H1 (cell line): ENCODE results near the gene TPD52L1. TPM values are rescaled to one million over a fixed set of nuclear protein-coding genes. Genes with fewer than 3 reads are reported as not detected.

Source experiments
- CHD1 ChIP-seq: IDR thresholded peaks from 2 replicates; pipeline ENCODE4 v1.6.1; 2012; ENCODE audit warnings: low read depth, low read length, improper control_type of control experiment
- JUN ChIP-seq: IDR thresholded peaks from 2 replicates; pipeline ENCODE4 v1.6.1; 2011; ENCODE audit warnings: low read depth, mild to moderate bottlenecking, improper control_type of control experiment, low read length
- NRF1 ChIP-seq: IDR thresholded peaks from 2 replicates; pipeline ENCODE4 v1.6.1; 2011; ENCODE audit warnings: mild to moderate bottlenecking, low read depth, low read length, improper control_type of control experiment
- POLR2A ChIP-seq, 2 experiments: IDR thresholded peaks; 1 replicate in 1 of 2; 2 replicates in 1 of 2; pipeline ENCODE4 v1.6.1; 2011; ENCODE audit warnings: low read depth in 2 of 2, low read length in 2 of 2, mild to moderate bottlenecking in 2 of 2; ENCODE audit errors: control extremely low read depth in 1 of 2
- polyA plus RNA-seq, 7 experiments: library from polyadenylated mRNA; depleted of rRNA in 3 of 7; stranded (reverse) in 5 of 7; unstranded in 2 of 7; fragments of >200 nt in 5 of 7; fragments of 200-250 nt in 2 of 7; gene quantifications; 1 replicate in 5 of 7; 2 replicates in 1 of 7; 4 replicates in 1 of 7; pipeline versions ENCODE4 v1.2.1 to v1.2.3, GENCODE V29; 2011 to 2013; ENCODE audit warnings: missing spikeins in 2 of 7, mixed read lengths in 2 of 7
- total RNA-seq: library from RNA; stranded (reverse); fragmentation: NEBNext Ultra II Directional; extraction: Animal tissue kit (Norgen Biotek cat#: 25700); gene quantifications from 2 replicates; pipeline ENCODE4 v1.2.1, GENCODE V29; 2021
- TF ChIP-seq, protein P1 (sequence below): fragments of 300-600 bp; sonication (generic); IDR thresholded peaks from 2 replicates; pipeline ENCODE4 v1.7.1; 2012; ENCODE audit warnings: low read length, moderate library complexity, mild to moderate bottlenecking, inconsistent platforms; ENCODE audit not compliant: insufficient replicate concordance

The TPD52L1 gene
- total and polyA plus RNA-seq, 2 of the 8 experiments (the other 6 are each of a cell fraction or from before 2014, with no cell fraction given): 7.4 to 14.2 TPM

DNA sequence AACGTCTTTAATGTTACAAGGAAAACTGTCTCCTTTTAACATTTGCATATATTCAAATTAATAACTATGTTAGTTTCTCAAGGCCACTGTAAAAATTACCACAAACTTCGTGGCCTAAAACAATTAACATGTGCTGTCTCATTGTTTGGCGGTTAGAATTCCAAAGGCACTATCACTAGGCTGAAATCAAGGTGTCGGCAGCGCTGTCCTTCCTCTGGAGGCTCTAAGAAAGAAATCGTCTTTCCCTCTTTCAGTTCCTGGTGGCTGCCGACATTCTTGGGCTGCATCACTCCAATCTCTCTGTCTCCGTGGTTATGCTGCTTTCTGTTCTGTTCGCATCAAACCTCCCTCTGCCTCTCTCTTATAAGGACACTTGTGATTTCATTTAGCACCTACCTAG lies 4.2 kb downstream of the TPD52L1 start (continued):
- TF ChIP-seq JUN (no peak), POLR2A (IDR thresholded peaks at IDR 0.05; ENCODE audit: control extremely low read depth in 1 of 2, low read depth in 2 of 2, low read length in 2 of 2) (no peak), CHD1 (no peak), NRF1 (no peak)
- TF ChIP-seq, protein P1, sequence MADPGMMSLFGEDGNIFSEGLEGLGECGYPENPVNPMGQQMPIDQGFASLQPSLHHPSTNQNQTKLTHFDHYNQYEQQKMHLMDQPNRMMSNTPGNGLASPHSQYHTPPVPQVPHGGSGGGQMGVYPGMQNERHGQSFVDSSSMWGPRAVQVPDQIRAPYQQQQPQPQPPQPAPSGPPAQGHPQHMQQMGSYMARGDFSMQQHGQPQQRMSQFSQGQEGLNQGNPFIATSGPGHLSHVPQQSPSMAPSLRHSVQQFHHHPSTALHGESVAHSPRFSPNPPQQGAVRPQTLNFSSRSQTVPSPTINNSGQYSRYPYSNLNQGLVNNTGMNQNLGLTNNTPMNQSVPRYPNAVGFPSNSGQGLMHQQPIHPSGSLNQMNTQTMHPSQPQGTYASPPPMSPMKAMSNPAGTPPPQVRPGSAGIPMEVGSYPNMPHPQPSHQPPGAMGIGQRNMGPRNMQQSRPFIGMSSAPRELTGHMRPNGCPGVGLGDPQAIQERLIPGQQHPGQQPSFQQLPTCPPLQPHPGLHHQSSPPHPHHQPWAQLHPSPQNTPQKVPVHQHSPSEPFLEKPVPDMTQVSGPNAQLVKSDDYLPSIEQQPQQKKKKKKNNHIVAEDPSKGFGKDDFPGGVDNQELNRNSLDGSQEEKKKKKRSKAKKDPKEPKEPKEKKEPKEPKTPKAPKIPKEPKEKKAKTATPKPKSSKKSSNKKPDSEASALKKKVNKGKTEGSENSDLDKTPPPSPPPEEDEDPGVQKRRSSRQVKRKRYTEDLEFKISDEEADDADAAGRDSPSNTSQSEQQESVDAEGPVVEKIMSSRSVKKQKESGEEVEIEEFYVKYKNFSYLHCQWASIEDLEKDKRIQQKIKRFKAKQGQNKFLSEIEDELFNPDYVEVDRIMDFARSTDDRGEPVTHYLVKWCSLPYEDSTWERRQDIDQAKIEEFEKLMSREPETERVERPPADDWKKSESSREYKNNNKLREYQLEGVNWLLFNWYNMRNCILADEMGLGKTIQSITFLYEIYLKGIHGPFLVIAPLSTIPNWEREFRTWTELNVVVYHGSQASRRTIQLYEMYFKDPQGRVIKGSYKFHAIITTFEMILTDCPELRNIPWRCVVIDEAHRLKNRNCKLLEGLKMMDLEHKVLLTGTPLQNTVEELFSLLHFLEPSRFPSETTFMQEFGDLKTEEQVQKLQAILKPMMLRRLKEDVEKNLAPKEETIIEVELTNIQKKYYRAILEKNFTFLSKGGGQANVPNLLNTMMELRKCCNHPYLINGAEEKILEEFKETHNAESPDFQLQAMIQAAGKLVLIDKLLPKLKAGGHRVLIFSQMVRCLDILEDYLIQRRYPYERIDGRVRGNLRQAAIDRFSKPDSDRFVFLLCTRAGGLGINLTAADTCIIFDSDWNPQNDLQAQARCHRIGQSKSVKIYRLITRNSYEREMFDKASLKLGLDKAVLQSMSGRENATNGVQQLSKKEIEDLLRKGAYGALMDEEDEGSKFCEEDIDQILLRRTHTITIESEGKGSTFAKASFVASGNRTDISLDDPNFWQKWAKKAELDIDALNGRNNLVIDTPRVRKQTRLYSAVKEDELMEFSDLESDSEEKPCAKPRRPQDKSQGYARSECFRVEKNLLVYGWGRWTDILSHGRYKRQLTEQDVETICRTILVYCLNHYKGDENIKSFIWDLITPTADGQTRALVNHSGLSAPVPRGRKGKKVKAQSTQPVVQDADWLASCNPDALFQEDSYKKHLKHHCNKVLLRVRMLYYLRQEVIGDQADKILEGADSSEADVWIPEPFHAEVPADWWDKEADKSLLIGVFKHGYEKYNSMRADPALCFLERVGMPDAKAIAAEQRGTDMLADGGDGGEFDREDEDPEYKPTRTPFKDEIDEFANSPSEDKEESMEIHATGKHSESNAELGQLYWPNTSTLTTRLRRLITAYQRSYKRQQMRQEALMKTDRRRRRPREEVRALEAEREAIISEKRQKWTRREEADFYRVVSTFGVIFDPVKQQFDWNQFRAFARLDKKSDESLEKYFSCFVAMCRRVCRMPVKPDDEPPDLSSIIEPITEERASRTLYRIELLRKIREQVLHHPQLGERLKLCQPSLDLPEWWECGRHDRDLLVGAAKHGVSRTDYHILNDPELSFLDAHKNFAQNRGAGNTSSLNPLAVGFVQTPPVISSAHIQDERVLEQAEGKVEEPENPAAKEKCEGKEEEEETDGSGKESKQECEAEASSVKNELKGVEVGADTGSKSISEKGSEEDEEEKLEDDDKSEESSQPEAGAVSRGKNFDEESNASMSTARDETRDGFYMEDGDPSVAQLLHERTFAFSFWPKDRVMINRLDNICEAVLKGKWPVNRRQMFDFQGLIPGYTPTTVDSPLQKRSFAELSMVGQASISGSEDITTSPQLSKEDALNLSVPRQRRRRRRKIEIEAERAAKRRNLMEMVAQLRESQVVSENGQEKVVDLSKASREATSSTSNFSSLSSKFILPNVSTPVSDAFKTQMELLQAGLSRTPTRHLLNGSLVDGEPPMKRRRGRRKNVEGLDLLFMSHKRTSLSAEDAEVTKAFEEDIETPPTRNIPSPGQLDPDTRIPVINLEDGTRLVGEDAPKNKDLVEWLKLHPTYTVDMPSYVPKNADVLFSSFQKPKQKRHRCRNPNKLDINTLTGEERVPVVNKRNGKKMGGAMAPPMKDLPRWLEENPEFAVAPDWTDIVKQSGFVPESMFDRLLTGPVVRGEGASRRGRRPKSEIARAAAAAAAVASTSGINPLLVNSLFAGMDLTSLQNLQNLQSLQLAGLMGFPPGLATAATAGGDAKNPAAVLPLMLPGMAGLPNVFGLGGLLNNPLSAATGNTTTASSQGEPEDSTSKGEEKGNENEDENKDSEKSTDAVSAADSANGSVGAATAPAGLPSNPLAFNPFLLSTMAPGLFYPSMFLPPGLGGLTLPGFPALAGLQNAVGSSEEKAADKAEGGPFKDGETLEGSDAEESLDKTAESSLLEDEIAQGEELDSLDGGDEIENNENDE: no peak
